GM19023 (cell line): ENCODE measurements around the gene RPL18A.

Source experiments
- ATAC-seq: cut with Tn5 transposase; IDR thresholded peaks from one replicate; pipeline ENCODE4 v1.9.1; 2021; ENCODE audit warnings: mild to moderate bottlenecking, moderate library complexity; ENCODE audit not compliant: unreplicated experiment

Gene RPL18A

GRCh38 chr19:17841810-17842662 lies 17.7 kb upstream of the RPL18A start:
- no peak for ATAC-seq

GRCh38 chr19:17842663-17843291 lies 16.9 kb upstream of the RPL18A start:
- ATAC-seq, result no peak

- no peak for ATAC-seq
Observed at GRCh38 chr19:17843292-17843827, 16.4 kb upstream of the RPL18A start.

GRCh38 chr19:17843908-17844490 lies 15.7 kb upstream of the RPL18A start:
- no peak for ATAC-seq

DNA sequence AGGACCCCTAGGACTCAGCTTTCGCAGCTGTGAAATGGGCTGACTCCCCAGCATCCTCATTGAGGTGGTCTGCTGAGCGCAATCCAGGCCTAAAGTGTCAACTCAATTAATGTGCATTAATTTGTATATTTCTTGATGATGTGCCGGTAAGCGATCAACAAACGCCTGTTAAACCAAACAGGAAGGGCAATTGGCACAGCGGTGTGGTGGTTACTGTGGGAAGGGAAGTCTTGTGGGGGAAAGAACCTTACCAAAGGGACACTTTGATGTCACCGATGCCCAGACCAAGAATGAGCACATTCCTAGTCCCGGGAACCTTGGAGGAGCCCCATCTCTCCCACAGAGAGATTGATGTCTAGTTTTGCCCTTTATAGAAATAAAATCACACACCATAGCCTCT lies 13.6 kb upstream of the RPL18A start:
- no peak for ATAC-seq

- ATAC-seq, result peak; percentile 67
Observed at GRCh38 chr19:17847538-17848366, 12.0 kb upstream of the RPL18A start, which contains the start of gene JAK3. Gene JAK3, minus strand, starts transcription at chr19:17847982. Its CDS starts 3,565 bp downstream, at chr19:17844417.

GRCh38 chr19:17848595-17849292 lies 11.0 kb upstream of the RPL18A start:
- no peak for ATAC-seq

DNA sequence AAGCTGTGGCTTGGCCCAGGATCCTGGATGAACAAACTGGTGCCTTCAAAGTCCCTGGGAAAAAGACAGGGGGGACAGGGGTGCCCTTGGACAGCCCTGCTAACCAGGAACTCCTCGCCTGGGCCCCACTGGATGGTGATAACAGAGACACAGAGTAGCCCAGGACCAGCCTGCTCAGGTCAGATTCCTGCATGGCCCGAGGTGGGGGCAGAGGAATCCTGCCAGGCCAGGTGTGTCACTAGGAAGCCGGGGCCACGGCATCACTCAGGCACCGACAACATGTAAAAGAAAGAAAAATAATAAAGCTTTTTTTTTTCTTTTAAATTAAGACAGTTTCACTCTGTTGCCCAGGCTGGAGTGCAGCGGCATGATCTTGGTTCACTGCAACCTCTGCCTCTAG lies 5.6 kb upstream of the RPL18A start:
- ATAC-seq, result no peak

- no peak for ATAC-seq
Observed at GRCh38 chr19:17855280-17856152, 4.2 kb upstream of the RPL18A start.

GRCh38 chr19:17860331-17860992 lies 752 bp downstream of the RPL18A start:
- ATAC-seq, result no peak

DNA sequence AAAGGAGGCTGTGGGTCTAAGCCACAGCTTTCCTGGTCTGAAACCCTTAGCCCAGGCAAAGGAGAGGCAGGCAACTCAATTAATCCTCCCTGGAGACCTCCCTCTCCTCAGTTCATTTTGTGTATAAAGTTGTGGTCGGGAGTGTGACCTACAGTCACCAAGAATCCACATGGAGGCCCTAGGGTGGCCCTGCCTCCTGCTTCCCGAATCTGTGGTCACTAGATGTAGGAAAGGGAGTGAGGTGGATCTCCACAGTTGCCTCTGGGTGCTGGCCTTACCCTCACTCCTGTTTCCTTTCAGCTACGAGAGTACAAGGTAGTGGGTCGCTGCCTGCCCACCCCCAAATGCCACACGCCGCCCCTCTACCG lies 1.3 kb downstream of the RPL18A start:
- no peak for ATAC-seq

DNA sequence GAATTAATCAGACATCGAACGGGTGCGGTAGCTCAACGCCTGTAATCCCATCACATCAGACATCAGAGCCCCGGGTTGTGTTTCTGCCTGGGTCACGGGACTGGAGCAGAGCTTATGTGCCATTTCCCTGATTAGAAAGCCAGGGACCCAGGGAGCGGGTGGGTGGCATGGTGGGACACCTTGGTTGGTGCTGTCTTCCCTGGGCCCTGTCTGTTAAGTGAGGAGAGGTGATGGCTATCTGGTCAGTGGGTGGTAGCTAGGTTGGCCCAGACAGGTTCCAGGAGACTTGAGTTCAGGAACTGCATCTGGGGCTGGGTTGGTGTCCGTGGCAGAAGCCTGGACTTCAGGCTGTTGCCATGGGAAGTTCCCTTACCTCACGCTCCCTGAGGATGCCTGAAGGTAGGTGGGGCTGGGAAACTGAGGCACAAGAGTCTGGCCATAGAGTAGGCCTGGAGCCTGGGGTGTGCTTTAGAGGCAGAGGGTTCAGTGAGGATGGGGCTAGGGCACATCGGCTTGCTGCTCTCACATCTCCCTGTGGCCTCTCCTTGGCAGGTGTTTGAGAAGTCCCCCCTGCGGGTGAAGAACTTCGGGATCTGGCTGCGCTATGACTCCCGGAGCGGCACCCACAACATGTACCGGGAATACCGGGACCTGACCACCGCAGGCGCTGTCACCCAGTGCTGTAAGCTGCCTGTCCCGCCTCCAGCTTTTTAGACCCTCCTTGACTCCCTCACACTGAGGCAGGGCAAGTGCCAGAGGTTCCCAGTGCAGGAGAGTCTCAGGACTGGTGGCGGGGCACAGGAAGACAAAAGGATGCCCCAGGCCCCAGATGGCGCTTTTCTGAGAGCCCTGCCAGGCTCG lies 2.1 kb downstream of the RPL18A start:
- ATAC-seq, result no peak

DNA sequence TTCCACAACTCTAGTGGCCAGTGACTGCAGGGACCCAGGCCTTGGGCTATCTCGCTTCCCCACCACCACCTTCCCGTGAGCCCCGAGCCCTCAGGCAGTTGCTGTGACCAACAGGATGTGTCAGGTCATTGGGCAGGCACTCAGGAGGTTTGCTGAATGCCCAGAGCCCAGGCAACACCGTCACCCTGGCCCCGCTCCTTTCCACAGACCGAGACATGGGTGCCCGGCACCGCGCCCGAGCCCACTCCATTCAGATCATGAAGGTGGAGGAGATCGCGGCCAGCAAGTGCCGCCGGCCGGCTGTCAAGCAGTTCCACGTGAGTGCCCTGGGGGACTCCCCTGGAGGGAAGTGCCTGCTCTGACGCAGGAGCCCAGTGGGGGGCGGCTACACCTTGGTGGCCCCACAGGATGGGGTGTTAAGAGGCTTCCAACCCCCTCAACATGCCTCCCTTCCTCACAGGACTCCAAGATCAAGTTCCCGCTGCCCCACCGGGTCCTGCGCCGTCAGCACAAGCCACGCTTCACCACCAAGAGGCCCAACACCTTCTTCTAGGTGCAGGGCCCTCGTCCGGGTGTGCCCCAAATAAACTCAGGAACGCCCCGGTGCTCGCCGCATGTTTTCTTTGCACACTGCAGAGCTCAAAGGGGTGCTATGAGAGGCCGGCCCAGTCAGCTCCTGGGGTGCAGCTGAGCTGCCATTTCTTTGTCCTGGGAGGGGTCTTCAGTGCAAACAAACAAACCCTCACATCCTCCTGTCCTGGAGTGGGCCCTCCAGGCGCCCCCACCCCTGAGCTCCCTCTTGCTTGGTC lies 3.2 kb downstream of the RPL18A start:
- ATAC-seq, result no peak

DNA sequence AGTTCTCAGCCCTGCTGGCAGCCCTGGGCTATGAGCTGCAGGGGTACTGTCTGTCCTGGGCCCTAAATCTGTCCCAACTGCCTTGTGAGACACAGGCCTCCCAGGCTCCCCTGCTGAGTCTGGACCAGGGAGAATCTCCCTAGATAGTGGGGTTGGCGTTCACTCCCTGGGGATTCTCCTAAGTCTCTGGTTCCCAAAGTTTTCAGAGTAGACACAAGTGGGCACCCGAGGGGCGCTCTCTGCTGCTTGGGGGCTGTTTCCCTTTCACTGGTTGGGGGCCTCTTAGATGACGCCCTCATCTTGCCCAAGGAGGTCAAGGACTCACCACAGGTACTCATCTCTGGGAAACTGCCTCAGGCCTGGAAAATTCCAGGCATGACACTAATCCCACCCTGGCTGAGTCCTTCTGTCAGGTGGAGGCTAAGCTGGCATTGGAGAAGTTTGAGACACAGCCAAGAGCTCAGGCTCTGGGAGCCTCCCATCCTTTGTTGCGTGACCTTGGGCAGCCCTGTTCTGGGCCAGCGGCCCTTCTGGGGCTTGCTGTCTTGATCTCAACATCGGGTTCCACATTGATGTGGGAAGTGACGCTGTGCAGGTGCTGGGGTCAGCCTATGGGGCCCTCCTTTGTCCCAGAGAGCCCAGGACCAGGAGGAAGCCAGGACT lies 3.9 kb downstream of the RPL18A start:
- ATAC-seq, result no peak

GRCh38 chr19:17865364-17866311 lies 5.9 kb downstream of the RPL18A start:
- no peak for ATAC-seq
